ENCODE measurements around the gene KRTCAP2.
A peak's percentile ranks its signal among the peaks of the same experiment; 100 is the strongest.
"Not testable (repeated sequence)": the region's sequence is repeated elsewhere in the genome, so short reads cannot be mapped to it uniquely, and the experiment has no call there.

Gene KRTCAP2

DNA sequence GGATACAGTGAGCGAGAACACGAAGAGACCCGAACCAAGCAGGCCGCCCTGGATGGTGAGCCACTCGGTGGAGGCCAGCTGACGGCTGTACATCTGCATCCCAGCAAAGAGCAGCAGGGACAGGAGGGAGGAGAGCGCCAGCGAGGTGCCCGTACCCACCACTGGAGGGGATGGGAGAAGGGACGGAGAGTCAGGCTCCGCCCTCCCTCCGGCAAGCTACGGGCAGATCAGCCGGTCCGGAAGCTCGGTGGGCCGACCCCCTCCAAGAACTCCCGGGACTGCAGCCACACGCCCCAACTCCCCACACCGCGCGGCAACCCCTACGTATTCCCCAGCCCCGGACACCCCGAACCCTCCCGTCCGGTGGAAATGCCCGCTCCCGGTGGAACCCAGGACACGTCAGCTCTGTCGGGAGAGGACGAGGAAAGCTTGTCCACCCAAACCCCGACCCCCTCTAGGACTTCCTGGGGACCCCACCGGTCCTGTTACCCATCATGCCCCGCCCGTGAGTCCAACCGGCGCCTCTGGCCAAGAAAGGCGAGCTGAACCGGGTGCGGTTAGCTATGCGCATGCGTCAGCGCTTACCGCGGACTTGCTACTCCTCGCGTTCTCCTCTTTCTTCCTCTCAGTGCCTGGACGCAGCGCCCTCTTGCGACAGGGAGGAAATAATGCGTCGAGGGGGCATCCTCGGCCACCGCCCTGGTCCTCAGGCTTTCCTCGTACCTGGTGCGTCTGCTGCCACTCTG, at the start of gene KRTCAP2:
Gene KRTCAP2 (minus strand): TSS at position 573 of the 746 bp plus-strand sequence. CDS start 80 bp downstream, at position 493.
- DNase-seq (ENCODE audit: low read depth, low spot score) = peak; percentile 98

DNA sequence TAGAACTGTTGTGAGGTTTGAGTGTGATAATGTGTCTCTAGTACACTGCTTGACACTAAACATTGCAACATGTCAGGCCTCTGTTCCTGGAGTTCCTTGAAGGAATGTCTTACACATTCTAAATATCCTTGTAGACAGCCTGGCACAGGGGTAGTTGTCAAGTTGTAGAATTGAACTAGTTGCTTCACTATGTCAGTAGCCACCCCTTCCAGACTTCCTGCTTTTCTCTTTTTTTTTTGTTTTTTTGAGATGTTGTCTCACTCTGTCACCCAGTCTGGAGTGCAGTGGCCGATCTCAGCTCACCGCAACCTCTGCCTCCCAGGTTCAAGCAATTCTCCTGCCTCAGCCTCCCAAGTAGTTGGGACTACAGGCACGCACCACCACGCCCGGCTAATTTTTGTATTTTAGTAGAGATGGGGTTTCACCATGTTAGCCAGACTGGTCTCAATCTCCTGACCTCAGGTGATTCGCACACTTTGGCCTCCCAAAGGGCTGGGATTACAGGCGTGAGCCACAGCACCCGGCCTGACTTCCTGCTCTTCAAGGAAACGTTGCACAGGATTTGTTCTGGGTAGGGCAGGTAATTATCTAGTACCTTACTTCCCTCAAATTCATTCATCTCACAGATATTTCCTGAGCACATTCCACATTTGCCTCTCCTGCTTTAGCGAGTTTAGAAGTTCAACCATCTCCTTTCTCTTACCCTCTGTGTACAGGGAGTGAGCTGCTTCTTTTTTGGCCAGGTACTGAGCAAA, 47.3 kb upstream of the KRTCAP2 start:
- not testable (repeated sequence) for DNase-seq (ENCODE audit: low read depth, low spot score)

DNA sequence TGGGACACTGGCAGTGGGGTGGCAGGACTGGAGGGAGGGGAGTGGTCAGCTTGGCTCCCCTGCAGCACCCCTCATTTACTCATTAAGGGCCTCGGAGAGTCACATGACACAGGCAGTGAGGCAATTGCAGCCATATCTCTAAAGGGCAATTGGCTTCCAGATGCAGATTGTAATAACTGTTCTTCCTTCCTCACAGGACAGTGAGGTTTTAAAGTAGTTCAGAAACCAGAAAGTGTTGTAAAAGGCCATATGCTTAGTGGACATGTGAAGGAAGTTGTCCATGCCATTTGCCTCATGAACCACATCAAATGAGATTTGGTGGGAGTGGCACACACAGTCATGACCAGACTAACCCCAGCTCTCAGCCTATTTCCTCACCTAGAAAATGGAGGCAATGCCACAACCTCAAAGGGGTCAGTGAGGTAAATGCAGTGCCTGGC, 46.5 kb upstream of the KRTCAP2 start:
- no peak for DNase-seq (ENCODE audit: low read depth, low spot score)

DNA sequence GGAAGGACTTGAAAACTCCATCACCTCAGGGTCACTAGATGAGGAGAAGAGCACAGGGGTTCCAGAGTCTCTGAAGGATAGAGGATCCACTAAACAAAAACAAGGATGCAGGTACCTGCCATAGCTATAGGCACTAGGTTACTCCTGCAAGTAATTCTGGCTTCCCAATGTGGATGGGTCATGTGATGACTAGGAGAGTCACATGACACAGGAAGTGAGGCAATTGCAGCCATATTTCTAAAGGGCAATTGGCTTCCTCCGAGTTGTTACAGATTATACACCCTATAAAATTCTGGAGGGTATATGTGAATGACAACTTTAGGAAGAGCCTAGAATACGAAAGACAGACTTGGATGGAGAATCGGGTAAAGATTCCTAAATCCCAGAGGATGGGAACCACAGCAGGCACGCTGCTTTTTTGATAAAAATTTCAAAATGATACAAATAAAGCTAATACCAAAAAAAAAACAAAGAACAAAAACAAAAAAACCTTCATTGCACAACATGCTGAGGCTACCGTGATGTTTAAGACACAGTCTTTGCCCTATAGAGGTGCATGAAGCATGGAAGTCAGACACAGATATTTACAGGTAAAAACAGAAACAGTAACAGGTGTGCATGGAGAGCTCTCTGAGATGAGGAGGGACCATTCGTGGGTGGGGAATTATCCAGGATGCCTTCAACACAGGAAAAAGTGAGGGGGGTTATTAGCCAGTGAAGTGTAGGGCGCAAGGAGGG, 45.9 kb upstream of the KRTCAP2 start:
- DNase-seq (ENCODE audit: low read depth, low spot score) = peak; percentile 55

DNA sequence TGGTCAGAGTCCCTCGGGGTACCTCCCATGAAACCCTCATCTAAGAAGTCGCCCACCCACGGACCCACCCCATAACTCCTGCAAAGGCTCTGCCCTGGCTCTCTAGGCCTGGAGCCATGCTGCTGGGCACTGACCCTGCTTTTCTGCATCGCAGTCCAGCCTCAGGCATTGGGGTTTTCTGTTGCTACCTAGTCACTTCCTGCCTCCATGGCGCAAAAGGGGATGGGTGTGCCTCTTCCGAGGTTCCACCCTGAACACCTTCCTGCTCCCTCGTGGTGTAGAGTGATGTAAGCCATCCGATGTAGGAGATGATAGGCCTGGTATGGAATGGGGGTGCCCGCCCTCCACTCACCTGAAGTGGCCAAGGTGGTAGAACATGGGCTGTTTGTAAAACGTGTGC, 41.6 kb upstream of the KRTCAP2 start:
- not testable (repeated sequence) for DNase-seq (ENCODE audit: low read depth, low spot score)

DNA sequence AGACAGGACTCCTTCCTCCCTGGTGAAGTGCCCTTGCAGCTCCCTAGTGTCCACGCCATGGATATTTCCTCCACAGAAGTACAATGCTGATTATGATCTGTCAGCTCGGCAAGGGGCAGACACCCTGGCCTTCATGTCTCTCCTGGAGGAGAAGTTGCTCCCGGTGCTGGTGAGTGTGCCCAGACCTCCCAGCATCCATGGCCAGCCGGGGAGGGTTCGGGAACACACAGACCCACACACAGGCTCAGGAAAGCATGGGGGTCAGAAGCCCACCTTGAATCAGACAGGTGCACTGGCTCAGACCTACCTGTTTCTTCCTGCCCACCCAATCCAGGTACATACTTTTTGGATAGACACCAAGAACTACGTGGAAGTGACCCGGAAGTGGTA, 38.9 kb upstream of the KRTCAP2 start:
- DNase-seq (ENCODE audit: low read depth, low spot score) = not testable (repeated sequence)

DNA sequence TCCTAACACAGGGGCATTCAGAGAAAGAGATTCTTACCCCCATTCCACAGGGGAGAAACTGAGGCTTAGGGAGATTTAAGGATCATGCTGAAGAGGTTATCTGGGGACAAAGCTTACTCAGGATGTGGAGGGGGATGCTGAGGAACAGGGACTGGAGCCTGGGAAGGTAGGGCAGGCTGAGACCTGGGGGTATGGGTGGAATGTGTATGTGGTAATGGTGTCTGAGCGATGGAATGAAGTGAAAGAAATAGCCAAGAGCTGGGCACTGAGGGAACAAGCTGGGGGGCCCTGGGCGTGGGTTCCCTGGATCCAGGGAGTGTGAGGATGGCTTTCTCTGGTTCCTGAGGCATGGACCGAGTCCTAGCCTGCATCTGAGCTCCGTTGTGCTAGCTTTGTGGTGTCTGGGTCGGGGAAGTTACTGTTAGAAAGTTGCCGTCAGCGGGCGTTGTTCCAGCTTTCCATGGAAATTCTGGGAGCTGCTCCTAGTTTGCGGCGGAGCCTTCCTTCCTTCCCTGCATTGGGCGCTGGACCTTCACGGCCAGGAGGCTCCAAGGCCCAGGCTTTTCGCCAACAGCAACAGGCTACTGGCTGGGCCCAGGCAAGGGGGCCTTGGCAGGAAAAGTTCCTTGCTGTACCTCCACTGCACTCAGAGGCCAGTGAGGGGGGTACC, 38.4 kb upstream of the KRTCAP2 start:
- DNase-seq (ENCODE audit: low read depth, low spot score) = peak; percentile 92

DNA sequence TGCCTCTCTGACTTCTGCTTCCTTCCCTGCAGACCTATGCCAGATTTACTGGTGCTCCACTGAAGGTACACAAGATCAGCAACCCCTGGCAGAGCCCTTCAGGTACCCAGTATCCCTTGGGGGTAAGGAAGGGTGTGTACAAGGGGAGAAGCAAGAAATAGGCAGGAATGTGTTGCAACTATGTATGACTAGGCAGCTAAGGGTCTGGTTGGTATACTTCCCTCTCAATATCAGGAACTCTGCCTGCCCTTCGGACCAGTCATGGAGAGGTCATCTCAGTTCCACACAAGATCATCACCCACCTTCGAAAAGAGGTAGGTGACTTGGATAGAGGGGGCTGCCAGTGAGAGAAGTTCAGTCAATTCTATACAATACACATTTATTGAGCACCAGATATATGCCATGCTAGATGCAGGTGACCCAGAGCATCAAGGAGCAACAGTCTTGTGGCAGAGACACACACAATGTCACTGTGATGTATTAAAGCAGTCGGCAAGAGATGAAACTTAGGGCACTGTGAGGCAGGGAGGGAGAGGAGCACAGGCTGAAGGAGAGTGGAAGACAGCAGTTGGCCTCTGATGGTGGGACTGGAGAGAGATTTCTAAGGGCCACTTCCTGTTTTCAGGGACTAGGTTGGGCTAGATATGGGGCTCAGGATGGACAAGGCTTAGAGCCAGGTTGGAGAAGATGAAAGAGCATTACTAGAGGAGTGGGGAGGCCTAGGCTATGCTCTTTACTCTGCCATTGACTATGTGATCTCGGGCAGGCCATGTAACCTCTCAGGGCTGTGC, 37.4 kb upstream of the KRTCAP2 start:
- DNase-seq (ENCODE audit: low read depth, low spot score) = no peak

DNA sequence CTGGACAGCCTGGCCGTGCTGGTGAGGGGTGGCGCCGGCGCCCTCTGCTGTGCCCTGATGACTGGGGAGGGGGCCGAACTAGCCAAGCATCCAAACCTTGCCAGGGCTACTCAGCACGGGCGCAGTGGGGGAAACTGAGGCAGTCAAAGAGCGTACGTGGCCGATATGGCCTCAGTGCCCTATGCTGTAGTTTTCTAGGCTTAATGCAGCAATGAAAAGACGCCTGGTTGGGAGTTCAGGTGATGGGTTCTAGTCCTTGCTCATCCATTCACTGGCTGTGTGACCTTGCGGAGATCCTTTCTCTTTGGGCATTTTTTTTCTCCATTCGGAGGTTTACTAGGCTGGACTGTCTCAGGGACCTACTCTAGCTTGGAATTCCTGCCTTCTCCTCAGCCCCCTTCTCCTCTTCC, 36.2 kb upstream of the KRTCAP2 start:
- no peak for DNase-seq (ENCODE audit: low read depth, low spot score)

DNA sequence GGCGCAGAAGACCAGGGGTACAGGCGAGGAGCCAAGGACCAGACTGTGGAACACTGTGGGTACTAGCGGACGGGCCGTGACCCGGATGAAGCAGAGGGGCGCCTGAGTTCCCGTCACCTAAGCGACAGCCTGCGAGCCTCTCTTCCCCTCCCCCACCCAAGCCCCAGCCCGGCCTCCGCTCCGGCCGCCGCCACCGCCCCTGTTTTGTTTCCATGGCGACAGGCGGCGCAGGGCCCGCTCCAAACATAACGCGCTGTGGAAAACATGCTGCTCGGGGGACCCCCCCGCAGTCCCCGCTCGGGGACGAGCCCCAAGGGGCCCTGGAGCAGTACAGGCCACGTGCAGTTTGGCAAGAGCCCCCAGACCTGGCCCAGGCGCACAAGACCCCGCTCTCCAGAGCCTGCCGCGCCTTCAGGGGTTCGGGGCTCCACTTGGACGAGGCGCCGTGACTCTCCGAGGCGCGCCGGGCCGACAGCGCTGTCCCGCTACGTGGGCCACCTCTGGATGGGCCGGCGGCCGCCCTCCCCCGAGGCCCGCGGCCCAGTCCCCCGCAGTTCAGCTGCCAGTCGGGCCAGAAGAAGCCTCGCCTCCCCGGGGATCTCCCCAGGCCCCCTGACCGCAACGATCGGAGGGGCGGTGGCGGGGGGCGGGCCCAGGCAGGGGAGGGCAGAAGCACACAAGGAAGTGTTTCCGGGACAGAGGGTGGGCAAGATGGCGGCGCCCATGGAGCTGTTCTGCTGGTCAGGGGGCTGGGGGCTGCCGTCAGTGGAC, 35.6 kb upstream of the KRTCAP2 start, which contains the start of gene MTX1:
Gene MTX1 (plus strand): TSS at position 155 of the 771 bp plus-strand sequence. CDS start 110 bp downstream, at position 265.
- DNase-seq (ENCODE audit: low read depth, low spot score) = peak; percentile 96

DNA sequence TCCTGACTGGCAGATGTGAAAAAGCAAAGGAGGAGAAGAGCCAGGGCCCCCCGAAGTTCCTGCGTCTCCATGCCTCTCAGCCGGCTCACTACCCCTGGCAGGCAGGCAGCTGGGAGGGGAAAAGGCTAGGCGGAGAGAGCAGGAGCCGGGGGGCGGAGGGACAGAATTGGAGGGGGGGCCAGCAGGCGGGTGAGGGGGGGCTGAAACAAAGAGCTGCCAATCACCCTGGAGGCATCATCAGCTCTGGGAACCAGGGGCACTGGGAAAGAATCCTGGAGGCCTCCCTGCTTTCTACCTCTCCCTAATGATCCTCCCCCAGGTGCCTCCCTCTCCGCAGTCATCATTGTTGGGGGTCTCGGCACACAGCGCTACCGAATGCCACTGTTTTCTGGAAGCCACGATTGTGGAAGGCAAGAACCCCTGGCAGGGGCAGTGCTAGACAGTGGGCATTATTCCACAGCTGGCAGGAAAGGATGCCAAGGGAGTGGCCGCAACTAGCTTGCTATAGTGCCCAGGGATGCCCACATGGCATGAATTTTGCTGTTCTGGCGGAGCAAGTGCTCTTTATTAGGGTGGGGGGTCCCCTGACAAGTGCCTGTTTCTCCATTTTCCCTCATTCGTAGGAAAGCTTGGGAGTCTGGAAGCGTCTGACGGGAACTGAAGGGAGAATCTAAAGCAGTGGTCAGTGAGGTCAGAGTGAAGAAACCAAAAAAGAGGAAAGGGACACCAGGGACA, 34.9 kb upstream of the KRTCAP2 start, which contains the start of gene THBS3:
Gene THBS3 (minus strand): TSS at position 92 of the 735 bp plus-strand sequence. CDS start 21 bp downstream, at position 71.
- DNase-seq (ENCODE audit: low read depth, low spot score) = peak; percentile 91

DNA sequence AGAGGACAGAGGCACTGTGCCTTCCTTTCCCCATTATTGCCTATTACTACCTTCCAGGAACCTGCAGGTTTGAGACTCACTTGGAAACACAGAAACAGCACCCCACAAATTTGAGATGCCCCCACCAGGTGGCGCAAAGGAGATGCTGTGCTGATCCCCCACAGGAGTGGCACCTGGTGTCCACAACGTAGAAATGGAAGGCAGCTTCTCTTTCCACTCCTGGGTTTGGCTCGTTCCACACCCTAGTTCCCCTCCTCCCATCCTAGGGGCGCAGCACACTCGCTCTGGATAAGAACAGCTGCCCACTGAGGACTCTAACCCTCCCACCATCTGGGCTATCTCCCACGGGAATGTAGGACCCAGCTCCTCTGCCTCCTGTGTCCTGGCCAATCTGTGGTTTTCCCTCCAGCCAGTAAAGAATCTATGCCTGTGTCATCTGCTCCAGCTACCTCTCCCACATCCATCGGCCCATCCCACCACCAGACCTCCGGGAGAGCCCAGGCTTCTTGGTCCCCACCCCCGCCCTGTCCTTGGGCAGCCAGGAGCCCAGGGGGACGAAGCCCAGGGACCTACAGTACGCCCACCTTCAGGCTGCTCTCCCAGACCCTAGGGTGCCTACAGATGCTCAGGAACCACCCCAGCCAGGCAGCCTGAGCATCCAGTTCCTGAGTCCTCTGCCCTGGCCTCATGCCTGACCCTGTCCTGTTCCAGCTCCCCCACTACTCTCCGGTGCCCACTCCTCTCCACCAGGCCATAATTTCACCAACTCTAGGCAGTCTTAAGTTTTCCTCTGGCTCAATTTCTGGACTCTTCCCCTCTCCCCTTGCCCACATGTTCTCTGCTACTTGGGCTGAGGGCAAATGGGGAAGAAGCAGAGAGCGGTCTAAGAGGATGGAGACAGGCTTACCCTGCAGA, 34.0 kb upstream of the KRTCAP2 start:
- DNase-seq (ENCODE audit: low read depth, low spot score) = peak; percentile 92

DNA sequence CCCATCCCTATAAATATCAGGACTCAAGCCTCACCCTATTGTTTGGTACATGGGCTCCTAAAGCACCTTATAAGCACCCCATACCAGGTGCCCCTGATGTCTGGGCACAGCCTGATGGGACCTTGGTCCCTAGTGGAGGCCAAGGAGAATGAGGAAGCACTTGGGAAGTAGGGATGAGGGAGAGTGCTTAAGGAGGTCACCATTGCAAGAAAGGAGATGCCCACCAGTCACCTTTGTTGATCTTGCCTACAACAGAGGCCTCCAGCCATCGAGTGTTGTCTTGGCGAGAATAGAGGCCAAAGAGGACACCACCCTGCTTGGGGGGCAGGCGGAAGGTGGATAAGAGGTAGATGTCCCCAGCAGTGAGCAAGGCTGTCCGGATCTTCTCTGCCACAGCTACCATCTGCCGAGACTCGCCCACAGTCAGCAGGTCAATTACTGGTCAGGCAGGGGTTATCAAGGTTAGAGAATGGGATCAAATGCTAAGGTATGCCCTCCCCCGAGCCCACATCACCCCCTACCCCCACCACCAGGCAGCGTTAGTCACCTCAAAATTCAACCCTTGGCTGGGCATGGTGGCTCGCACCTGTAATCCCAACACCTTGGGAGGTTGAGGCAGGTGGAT, 33.0 kb upstream of the KRTCAP2 start:
- DNase-seq (ENCODE audit: low read depth, low spot score) = no peak

DNA sequence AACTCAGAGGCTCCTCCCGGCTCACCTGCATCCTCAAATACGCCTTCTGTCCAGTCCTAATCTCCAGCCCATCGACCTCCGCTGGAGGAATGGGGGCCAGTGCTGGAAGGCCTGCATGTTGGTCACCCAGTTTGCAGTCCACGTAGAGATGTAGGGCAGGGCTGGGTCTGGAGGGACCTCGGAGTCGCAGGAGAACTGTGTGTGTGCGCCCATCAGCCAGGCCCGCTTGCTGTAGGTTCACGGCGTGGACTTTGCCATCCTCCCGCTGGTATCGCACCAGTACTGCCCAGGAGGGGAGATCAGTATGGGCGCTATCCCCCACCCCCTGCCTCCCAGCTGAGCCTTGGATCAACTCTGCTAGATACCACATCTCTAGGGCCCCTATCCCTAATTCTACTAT, 31.9 kb upstream of the KRTCAP2 start:
- no peak for DNase-seq (ENCODE audit: low read depth, low spot score)

DNA sequence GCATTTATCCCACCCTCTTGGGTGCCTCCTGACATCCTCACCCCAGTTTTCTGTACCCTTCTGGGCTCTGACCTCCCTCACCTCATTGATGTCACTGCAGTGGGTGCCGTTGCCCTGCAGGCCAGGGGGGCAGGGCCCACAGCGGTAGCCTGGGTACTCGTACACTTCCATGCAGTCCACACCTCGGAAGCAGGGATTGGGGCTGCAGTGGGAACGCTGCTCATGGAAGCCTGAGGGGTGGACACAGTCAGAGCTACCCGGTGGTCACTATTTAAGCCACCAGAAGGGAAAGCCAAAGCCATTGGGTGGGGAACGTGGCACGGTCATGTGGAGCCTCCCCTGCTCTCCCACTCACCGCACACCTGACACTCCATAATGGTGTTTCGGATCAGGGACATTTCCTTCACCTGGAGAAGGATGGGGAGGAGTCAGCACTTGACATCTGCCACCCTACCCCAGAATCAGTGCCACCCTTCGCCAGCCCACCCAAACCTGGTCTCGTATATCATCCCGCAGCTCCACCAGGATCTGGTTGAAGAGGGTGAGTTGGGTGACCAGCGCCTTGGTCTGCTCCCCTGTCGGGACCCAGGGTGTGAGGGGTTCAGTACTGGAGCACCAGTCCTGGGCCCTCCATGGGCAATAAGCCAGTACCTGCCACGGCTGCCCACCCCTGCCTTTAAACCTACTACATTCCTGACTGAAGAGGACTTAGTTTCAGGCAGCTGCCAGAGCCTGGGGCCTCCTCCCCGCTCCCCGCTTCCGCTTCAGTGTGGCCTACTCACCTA, 29.8 kb upstream of the KRTCAP2 start:
- no peak for DNase-seq (ENCODE audit: low read depth, low spot score)

DNA sequence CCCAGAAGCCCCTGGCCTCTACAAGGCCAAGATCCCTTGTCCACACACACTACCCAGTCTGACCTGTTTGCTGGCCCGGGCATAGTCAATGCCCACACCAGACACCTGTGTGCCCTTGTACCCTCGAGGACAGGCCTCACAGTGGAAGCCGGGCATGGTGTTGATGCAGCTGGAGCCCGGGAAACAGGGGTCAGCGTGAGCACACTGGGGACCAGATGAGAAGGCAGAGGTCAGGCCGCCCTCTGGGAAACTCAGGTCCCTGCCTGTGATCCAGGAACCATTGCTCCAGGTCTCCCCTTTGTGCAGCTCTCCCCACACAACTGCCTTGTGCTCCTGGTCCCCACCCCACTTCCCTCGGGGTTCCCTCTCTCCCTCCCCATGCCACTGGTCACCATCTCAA, 29.1 kb upstream of the KRTCAP2 start:
- DNase-seq (ENCODE audit: low read depth, low spot score) = no peak

DNA sequence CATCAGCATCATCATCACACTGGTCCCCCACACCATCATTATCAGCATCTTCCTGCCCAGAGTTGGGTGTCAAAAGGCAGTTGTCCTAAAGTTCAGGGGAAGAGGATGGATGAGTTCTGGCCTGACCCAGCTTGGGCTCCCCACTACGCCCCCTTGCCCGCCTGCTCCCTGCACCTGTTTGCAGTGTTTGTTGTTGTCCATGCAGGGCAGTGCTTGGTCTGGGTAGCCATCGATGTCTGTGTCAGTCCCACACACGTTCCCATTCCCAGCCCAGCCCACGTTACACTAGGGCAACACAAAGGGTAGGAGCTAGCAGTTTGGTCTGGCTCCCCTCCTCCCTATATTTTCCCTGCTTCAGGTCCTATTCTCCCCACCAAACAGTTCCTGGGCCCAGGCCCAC, 27.8 kb upstream of the KRTCAP2 start:
- DNase-seq (ENCODE audit: low read depth, low spot score) = no peak

All from astrocyte of the hippocampus (primary cell).